Right lobe of liver (tissue), 6 donors: ENCODE results near the gene GNB1. TPM values are rescaled to one million over a fixed set of nuclear protein-coding genes. Genes with fewer than 3 reads are reported as not detected.

Experiments used
- ATAC-seq, 4 donors: fragments of 200-7000 bp; cut with Tn5 transposase; one replicate each; pipeline ENCODE4 v1.9.1; 2020; ENCODE audit warnings: mild to moderate bottlenecking in 4 of 4, moderate library complexity in 4 of 4
- DNase-seq, 3 donors: peaks; one replicate each; pipeline ENCODE4 v3.0.0-alpha.2; 2020
- H3K27ac ChIP-seq, 3 donors: fragments of 200-600 bp; one replicate each; pipeline ENCODE4 v1.8.0; 2022
- H3K27me3 ChIP-seq, 2 donors: fragments of 200-600 bp; one replicate each; pipeline ENCODE4 v1.8.0; 2022
- H3K36me3 ChIP-seq, 4 donors: fragments of 200-600 bp; sonication (generic) in 1 of 4; one replicate each; pipeline versions ENCODE4 v1.5.1 to v1.8.0; 2017 to 2022; ENCODE audit warnings: control low read depth in 1 of 4
- H3K4me1 ChIP-seq, 4 donors: fragments of 200-600 bp; sonication (generic) in 1 of 4; one replicate each; pipeline versions ENCODE4 v1.5.1 to v1.8.0; 2017 to 2022; ENCODE audit warnings: control low read depth in 1 of 4
- H3K4me3 ChIP-seq, 3 donors: fragments of 200-600 bp; one replicate each; pipeline ENCODE4 v1.8.0; 2022
- H3K9me3 ChIP-seq, 4 donors: fragments of 200-600 bp; sonication (generic) in 1 of 4; one replicate each; pipeline versions ENCODE4 v1.5.1 to v1.8.0; 2017 to 2022; ENCODE audit warnings: control low read depth in 1 of 4
- POLR2A ChIP-seq: fragments of 450-650 bp; IDR thresholded peaks from one replicate; pipeline ENCODE4 v1.6.1; 2017; ENCODE audit warnings: antibody characterized with exemption, mild to moderate bottlenecking
- WGBS: methylation state at CpG from one replicate; pipeline ENCODE4 v1.1.6; 2018; ENCODE audit warnings: low coverage, low lambda C conversion rate; ENCODE audit not compliant: insufficient coverage; ENCODE audit errors: missing lambda C conversion rate; 5-methylcytosine and 5-hydroxymethylcytosine counted together
- intact Hi-C, 2 donors: fragments of 100-400 bp; cut with DNase I; formaldehyde crosslinking; loops; one replicate each; pipeline versions ENCODE4 v1.11.2 to v1.14.1; 2022
- total RNA-seq, 6 experiments: library from RNA; depleted of rRNA in 2 of 6; stranded (reverse); fragments of >200 nt in 2 of 6; fragmentation: NEBNext Ultra II Directional in 3 of 6; extraction: Animal tissue kit (Norgen Biotek cat#: 25700) in 3 of 6; gene quantifications; one replicate each; pipeline versions ENCODE4 v1.1.0 to v1.2.4, GENCODE V29; 2016 to 2023
- TF ChIP-seq, protein P1 (sequence below), 4 donors: fragments of 200-600 bp in 3 of 4; fragments of 450-650 bp in 1 of 4; IDR thresholded peaks; one replicate each; pipeline versions ENCODE4 v1.5.1 to v1.8.0; 2016 to 2022; ENCODE audit warnings: antibody characterized with exemption in 4 of 4, mild to moderate bottlenecking in 2 of 4
- donor health status: DM: no; HTN: yes; CAD: no.
- donor health status: DM: no; HTN: no; CAD: no.
- donor health status: DM: no; HTN: no; CAD: no.
- donor health status: DM: no; HTN: yes; CAD: no.
- donor health status: DM: no; HTN: yes; CAD: no.

GNB1 gene
- total RNA-seq, 6 experiments from 2014 or later: 85.9 to 147 (median 104) TPM

GRCh38 chr1:1883092-1883873, 7.6 kb downstream of the GNB1 start:
- Histone ChIP-seq H3K27ac (no peak overlapping the region), H3K27me3 (no peaks in the 10 kb centered on the region), H3K9me3 (no peaks in the 10 kb centered on the region), H3K4me1 (peaks cover 0 to 43% (median 9%) of the 10 kb centered on the region in 4 donors), H3K4me3 (no peak overlapping the region), H3K36me3 (no peaks in the 10 kb centered on the region)
- ATAC-seq: no peak
- 19% methylated on average over 4 of the region's 4 CpGs for WGBS
- intact Hi-C loops: loop anchor here in 1 of 2 donors (10.0 kb wide), 1 partner anchor 98 kb away; no protein-coding TSS in a partner anchor
- TF ChIP-seq POLR2A: no peak
- TF ChIP-seq, protein P1, sequence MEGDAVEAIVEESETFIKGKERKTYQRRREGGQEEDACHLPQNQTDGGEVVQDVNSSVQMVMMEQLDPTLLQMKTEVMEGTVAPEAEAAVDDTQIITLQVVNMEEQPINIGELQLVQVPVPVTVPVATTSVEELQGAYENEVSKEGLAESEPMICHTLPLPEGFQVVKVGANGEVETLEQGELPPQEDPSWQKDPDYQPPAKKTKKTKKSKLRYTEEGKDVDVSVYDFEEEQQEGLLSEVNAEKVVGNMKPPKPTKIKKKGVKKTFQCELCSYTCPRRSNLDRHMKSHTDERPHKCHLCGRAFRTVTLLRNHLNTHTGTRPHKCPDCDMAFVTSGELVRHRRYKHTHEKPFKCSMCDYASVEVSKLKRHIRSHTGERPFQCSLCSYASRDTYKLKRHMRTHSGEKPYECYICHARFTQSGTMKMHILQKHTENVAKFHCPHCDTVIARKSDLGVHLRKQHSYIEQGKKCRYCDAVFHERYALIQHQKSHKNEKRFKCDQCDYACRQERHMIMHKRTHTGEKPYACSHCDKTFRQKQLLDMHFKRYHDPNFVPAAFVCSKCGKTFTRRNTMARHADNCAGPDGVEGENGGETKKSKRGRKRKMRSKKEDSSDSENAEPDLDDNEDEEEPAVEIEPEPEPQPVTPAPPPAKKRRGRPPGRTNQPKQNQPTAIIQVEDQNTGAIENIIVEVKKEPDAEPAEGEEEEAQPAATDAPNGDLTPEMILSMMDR (IDR thresholded peaks at IDR 0.05): no peak
- DNase-seq: no peak

DNA sequence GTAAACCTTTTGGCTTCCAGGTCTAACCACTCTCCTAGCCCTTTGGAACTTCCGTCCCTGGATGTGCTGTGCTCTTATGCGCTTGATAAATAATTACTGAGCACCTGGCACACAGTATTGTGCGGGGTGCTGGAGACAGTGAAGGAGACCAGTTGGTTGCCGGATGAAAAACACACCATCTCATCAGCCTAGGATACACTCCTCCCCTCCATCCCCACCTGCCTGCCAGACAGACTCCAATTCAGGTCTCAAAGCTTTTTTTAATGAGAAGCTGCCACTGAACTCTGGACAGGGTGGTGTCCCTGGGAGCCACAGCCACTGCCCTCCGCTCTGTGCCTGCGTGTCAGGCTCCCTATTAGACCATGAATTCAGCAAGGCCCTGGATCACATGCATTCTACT, 9.2 kb downstream of the GNB1 start:
- 51% methylated on average over 3 of the region's 6 CpGs for WGBS
- Histone ChIP-seq H3K27ac (no peak overlapping the region), H3K4me1 (peaks cover 0 to 35% (median 9%) of the 10 kb centered on the region in 4 donors), H3K9me3 (no peaks in the 10 kb centered on the region), H3K27me3 (no peaks in the 10 kb centered on the region), H3K4me3 (no peak overlapping the region), H3K36me3 (no peaks in the 10 kb centered on the region)
- ATAC-seq: peak; percentile 75 to 85 (median 82)
- intact Hi-C loops: loop anchor here in 1 of 2 donors (10.0 kb wide), 1 partner anchor 97 kb away; no protein-coding TSS in a partner anchor
- DNase-seq: peak in 1 of 3 donors; percentile 32
- no peak for TF ChIP-seq POLR2A
- TF ChIP-seq, protein P1 (IDR thresholded peaks at IDR 0.05): no peak

GRCh38 chr1:1880617-1881312, 10.1 kb downstream of the GNB1 start:
- intact Hi-C loops: loop anchor here in 1 of 2 donors (10.0 kb wide), 1 partner anchor 96 kb away; no protein-coding TSS in a partner anchor
- Histone ChIP-seq H3K27ac (no peak overlapping the region), H3K27me3 (no peaks in the 10 kb centered on the region), H3K4me3 (no peak overlapping the region), H3K4me1 (peaks cover 0 to 35% (median 9%) of the 10 kb centered on the region in 4 donors), H3K36me3 (peaks cover 0 to 2% (median 0%) of the 10 kb centered on the region in 4 donors), H3K9me3 (no peaks in the 10 kb centered on the region)
- TF ChIP-seq POLR2A: no peak
- TF ChIP-seq, protein P1 (IDR thresholded peaks at IDR 0.05): no peak
- ATAC-seq (peak in 2 of 4 donors; percentile 10 to 17), DNase-seq (peak in 1 of 3 donors; percentile 4)
- 32% methylated on average over 8 of the region's 13 CpGs for WGBS

GRCh38 chr1:1879942-1880341, 10.9 kb downstream of the GNB1 start:
- DNase-seq (no peak), ATAC-seq (no peak)
- no peaks in the 10 kb centered on the region for H3K27me3 ChIP-seq
- peaks cover 0 to 35% (median 9%) of the 10 kb centered on the region in 4 donors for H3K4me1 ChIP-seq
- TF ChIP-seq, protein P1 (IDR thresholded peaks at IDR 0.05): no peak
- TF ChIP-seq POLR2A: no peak
- no peaks in the 10 kb centered on the region for H3K9me3 ChIP-seq
- H3K4me3 ChIP-seq: no peak overlapping the region
- intact Hi-C loops: loop anchor here in 1 of 2 donors (10.0 kb wide), 1 partner anchor 95 kb away; no protein-coding TSS in a partner anchor
- WGBS: 93% methylated on average over 5 of the region's 5 CpGs
- H3K27ac ChIP-seq: no peak overlapping the region
- H3K36me3 ChIP-seq: peaks cover 0 to 10% (median 0%) of the 10 kb centered on the region in 4 donors
